Measurements from ENCODE around the gene CAMK2N2.

CAMK2N2 gene

GRCh38 chr3:184261270-184261853, at the start of gene CAMK2N2:
Gene CAMK2N2, minus strand, starts transcription at chr3:184261553. Its CDS starts 268 bp downstream, at chr3:184261285.
- DNase-seq (ENCODE audit: low read depth in 1 of 2, low spot score in 1 of 2): no peak

- no peak for DNase-seq (ENCODE audit: low read depth in 1 of 2, low spot score in 1 of 2)
Measured at GRCh38 chr3:184308744-184309143, 47.4 kb upstream of the CAMK2N2 start.

GRCh38 chr3:184307915-184308314, 46.6 kb upstream of the CAMK2N2 start:
- no peak for DNase-seq (ENCODE audit: low read depth in 1 of 2, low spot score in 1 of 2)

GRCh38 chr3:184306341-184306972, 45.1 kb upstream of the CAMK2N2 start:
- no peak for DNase-seq (ENCODE audit: low read depth in 1 of 2, low spot score in 1 of 2)

- DNase-seq (ENCODE audit: low read depth in 1 of 2, low spot score in 1 of 2): no peak
Measured at GRCh38 chr3:184305577-184305976, 44.2 kb upstream of the CAMK2N2 start.

- DNase-seq (ENCODE audit: low read depth in 1 of 2, low spot score in 1 of 2): no peak
Measured at GRCh38 chr3:184300378-184300720, 39.0 kb upstream of the CAMK2N2 start.

GRCh38 chr3:184299488-184300377, 38.4 kb upstream of the CAMK2N2 start:
- no peak for DNase-seq (ENCODE audit: low read depth in 1 of 2, low spot score in 1 of 2)

- DNase-seq (ENCODE audit: low read depth in 1 of 2, low spot score in 1 of 2): peak; percentile 97 to 98
Measured at GRCh38 chr3:184298759-184299487, 37.6 kb upstream of the CAMK2N2 start, which contains the start of gene PSMD2. Gene PSMD2, plus strand, starts transcription at chr3:184299241. Its CDS starts 26 bp downstream, at chr3:184299267.

GRCh38 chr3:184296616-184297015, 35.3 kb upstream of the CAMK2N2 start:
- DNase-seq (ENCODE audit: low read depth in 1 of 2, low spot score in 1 of 2): no peak

- DNase-seq (ENCODE audit: low read depth in 1 of 2, low spot score in 1 of 2): no peak
Measured at GRCh38 chr3:184295771-184296170, 34.4 kb upstream of the CAMK2N2 start.

GRCh38 chr3:184291738-184292445, 30.5 kb upstream of the CAMK2N2 start:
- no peak for DNase-seq (ENCODE audit: low read depth in 1 of 2, low spot score in 1 of 2)

- DNase-seq (ENCODE audit: low read depth in 1 of 2, low spot score in 1 of 2): no peak
Measured at GRCh38 chr3:184291044-184291737, 29.8 kb upstream of the CAMK2N2 start.

- no peak for DNase-seq (ENCODE audit: low read depth in 1 of 2, low spot score in 1 of 2)
Measured at GRCh38 chr3:184290331-184290730, 29.0 kb upstream of the CAMK2N2 start.

GRCh38 chr3:184289426-184289938, 28.1 kb upstream of the CAMK2N2 start:
- peak; percentile 18 to 55 for DNase-seq (ENCODE audit: low read depth in 1 of 2, low spot score in 1 of 2)

GRCh38 chr3:184284696-184285095, 23.3 kb upstream of the CAMK2N2 start:
- no peak for DNase-seq (ENCODE audit: low read depth in 1 of 2, low spot score in 1 of 2)

GRCh38 chr3:184283681-184284080, 22.3 kb upstream of the CAMK2N2 start:
- no peak for DNase-seq (ENCODE audit: low read depth in 1 of 2, low spot score in 1 of 2)

- DNase-seq (ENCODE audit: low read depth in 1 of 2, low spot score in 1 of 2): no peak
Measured at GRCh38 chr3:184282941-184283340, 21.6 kb upstream of the CAMK2N2 start.

GRCh38 chr3:184277366-184277765, 16.0 kb upstream of the CAMK2N2 start:
- no peak for DNase-seq (ENCODE audit: low read depth in 1 of 2, low spot score in 1 of 2)

- no peak for DNase-seq (ENCODE audit: low read depth in 1 of 2, low spot score in 1 of 2)
Measured at GRCh38 chr3:184275961-184276910, 14.9 kb upstream of the CAMK2N2 start, which contains the start of gene ECE2. Gene ECE2, plus strand, starts transcription at chr3:184276022. Its CDS starts 132 bp downstream, at chr3:184276154.

Measured in stimulated activated CD4-positive, alpha-beta T cell treated with anti-CD3 and anti-CD28 coated beads, Interleukin-15, amount 100 ng/mL, for 1 hour (primary cell).